Loucy (cell line): Measurements from ENCODE around the gene KHK.

Experiments
- CTCF ChIP-seq: fragments of 200-600 bp; sonication (generic); conservative IDR thresholded peaks from 2 replicates; pipeline ENCODE4 v1.5.1; 2014; ENCODE audit warnings: mild to moderate bottlenecking, antibody characterized with exemption, low read length
- EZH2phosphoT487 ChIP-seq: fragments of 200-600 bp; IDR thresholded peaks from 2 replicates; pipeline ENCODE4 v1.6.1; 2018; ENCODE audit warnings: antibody characterized with exemption, mild to moderate bottlenecking, moderate library complexity, borderline replicate concordance

GRCh38 chr2:27038012-27038411 is 48.6 kb upstream of the KHK start:
- TF ChIP-seq CTCF, result no peak
- no peak for TF ChIP-seq EZH2phosphoT487
